DOHH2 (cell line): ENCODE results near the gene IFNG-AS1.

Experiments used
- H3F3A ChIP-seq: fragments of 200-600 bp; sonication (generic), shearing (Covaris generic); 2 replicates; pipeline ENCODE4 v1.6.0; 2016; ENCODE audit warnings: antibody characterized with exemption, mild to moderate bottlenecking; ENCODE audit not compliant: control insufficient read depth, insufficient read depth
- H3K27ac ChIP-seq: fragments of 200-600 bp; sonication (generic); 2 replicates; pipeline ENCODE4 v1.5.1; 2014; ENCODE audit warnings: low read depth, mild to moderate bottlenecking, low read length, moderate library complexity
- H3K27me3 ChIP-seq: fragments of 200-600 bp; sonication (generic); 2 replicates; pipeline ENCODE4 v1.6.1; 2014; ENCODE audit warnings: mild to moderate bottlenecking, low read length, mixed read lengths; ENCODE audit not compliant: control insufficient read depth
- H3K36me3 ChIP-seq: fragments of 200-600 bp; sonication (generic); 2 replicates; pipeline ENCODE4 v1.6.1; 2014; ENCODE audit warnings: mild to moderate bottlenecking, low read length, moderate library complexity, mixed read lengths; ENCODE audit not compliant: control insufficient read depth
- H3K4me1 ChIP-seq: fragments of 200-600 bp; sonication (generic); 2 replicates; pipeline ENCODE4 v1.6.1; 2014; ENCODE audit warnings: mild to moderate bottlenecking, low read length, mixed read lengths; ENCODE audit not compliant: control insufficient read depth
- H3K4me2 ChIP-seq: fragments of 200-600 bp; sonication (generic); 2 replicates; pipeline ENCODE4 v1.6.0; 2014; ENCODE audit warnings: mild to moderate bottlenecking, low read length, moderate library complexity
- H3K4me3 ChIP-seq: fragments of 200-600 bp; sonication (generic); 2 replicates; pipeline ENCODE4 v1.5.1; 2014; ENCODE audit warnings: mild to moderate bottlenecking, low read length, mixed read lengths
- H3K79me2 ChIP-seq: fragments of 200-600 bp; sonication (generic); 2 replicates; pipeline ENCODE4 v1.6.1; 2014; ENCODE audit warnings: mild to moderate bottlenecking, low read length, mixed read lengths; ENCODE audit not compliant: control insufficient read depth
- H3K9me2 ChIP-seq: fragments of 200-600 bp; sonication (generic); replicated peaks from 2 replicates; pipeline ENCODE4 v1.6.1; 2014; ENCODE audit warnings: mild to moderate bottlenecking, low read length, mixed read lengths; ENCODE audit not compliant: control insufficient read depth
- H3K9me3 ChIP-seq: fragments of 200-600 bp; sonication (generic); 2 replicates; pipeline ENCODE4 v1.6.1; 2014; ENCODE audit warnings: antibody characterized with exemption, low read length, mixed read lengths; ENCODE audit not compliant: control insufficient read depth, insufficient read depth
- H4K20me1 ChIP-seq: fragments of 200-600 bp; sonication (generic); 2 replicates; pipeline ENCODE4 v1.6.0; 2014; ENCODE audit warnings: low read depth, mild to moderate bottlenecking, antibody characterized with exemption, low read length, moderate library complexity; ENCODE audit not compliant: control insufficient read depth, insufficient read depth
- EZH2phosphoT487 ChIP-seq: fragments of 200-600 bp; sonication (generic); IDR thresholded peaks from 2 replicates; pipeline ENCODE4 v1.6.1; 2017; ENCODE audit warnings: borderline replicate concordance, mild to moderate bottlenecking, antibody characterized with exemption, low read length, moderate library complexity, mixed read lengths
- TF ChIP-seq, protein P1 (sequence below): fragments of 200-600 bp; sonication (generic); IDR thresholded peaks from one replicate; pipeline ENCODE4 v1.5.1; 2014; ENCODE audit warnings: antibody characterized with exemption, mild to moderate bottlenecking, low read depth, low read length; ENCODE audit not compliant: poor library complexity, severe bottlenecking

The IFNG-AS1 gene

DNA sequence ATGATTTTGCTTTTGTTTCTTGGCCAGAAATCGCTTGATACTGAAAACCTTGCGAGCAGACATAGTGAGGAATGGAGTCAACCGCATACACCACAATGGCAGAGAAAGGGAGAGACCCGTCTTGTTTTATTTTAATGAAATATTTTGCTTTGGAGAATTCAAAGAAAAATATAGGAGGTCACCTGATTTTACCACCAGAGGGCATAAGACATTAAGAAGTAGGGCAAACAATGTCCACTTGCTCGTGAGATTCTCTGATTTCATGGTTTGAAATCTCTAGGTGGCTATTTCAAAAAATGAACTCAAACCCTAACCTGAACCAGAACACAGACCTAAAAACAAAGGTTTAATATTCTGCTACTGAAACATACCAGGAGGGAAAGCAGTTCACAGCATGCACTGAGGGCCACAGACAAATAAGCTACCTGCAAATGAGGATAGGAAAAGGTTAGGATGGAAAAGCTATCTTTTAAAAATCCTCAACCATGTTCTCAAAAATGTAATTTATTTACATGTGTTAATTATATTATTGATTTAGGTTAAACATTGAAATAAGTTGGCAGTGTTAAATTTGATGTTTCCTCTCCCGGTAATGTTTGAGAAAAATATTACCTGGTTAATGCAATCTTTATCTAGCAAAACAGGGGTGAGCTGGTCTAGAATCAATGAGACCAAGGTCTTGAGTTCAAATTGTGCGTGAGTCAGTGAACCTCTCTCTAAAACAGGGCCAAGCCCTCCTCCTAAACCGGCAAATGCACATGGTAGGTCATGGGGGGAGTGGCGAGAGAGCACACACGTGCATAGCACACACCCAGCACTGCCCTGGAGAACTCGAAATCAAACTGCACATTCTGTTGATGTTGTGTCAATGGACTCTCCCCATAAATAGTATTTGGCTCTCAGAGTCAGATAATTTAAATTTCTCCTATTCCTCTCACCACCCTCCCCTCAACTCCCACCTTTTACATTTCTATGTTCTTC is 12.5 kb downstream of the IFNG-AS1 start:
- peaks cover 11% of the 10 kb centered on the region; the same call in 1 of the 2 replicates for H3F3A ChIP-seq

GRCh38 chr12:68003777-68004176 is 14.5 kb downstream of the IFNG-AS1 start:
- Histone ChIP-seq H3F3A (peaks cover 10% of the 10 kb centered on the region; the same call in 1 of the 2 replicates), H3K79me2 (peaks cover 11% of the 10 kb centered on the region), H3K27ac (no peak overlapping the region), H3K9me2 (no peaks in the 10 kb centered on the region), H3K27me3 (no peaks in the 10 kb centered on the region), H4K20me1 (no peaks in the 10 kb centered on the region), H3K4me3 (no peak overlapping the region), H3K9me3 (no peaks in the 10 kb centered on the region), H3K4me2 (no peak overlapping the region), H3K36me3 (peaks cover 78% of the 10 kb centered on the region), H3K4me1 (peaks cover 9% of the 10 kb centered on the region)
- no peak for TF ChIP-seq EZH2phosphoT487
- TF ChIP-seq, protein P1, sequence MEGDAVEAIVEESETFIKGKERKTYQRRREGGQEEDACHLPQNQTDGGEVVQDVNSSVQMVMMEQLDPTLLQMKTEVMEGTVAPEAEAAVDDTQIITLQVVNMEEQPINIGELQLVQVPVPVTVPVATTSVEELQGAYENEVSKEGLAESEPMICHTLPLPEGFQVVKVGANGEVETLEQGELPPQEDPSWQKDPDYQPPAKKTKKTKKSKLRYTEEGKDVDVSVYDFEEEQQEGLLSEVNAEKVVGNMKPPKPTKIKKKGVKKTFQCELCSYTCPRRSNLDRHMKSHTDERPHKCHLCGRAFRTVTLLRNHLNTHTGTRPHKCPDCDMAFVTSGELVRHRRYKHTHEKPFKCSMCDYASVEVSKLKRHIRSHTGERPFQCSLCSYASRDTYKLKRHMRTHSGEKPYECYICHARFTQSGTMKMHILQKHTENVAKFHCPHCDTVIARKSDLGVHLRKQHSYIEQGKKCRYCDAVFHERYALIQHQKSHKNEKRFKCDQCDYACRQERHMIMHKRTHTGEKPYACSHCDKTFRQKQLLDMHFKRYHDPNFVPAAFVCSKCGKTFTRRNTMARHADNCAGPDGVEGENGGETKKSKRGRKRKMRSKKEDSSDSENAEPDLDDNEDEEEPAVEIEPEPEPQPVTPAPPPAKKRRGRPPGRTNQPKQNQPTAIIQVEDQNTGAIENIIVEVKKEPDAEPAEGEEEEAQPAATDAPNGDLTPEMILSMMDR = no peak

More for the DNA sequence above, 12.5 kb downstream of the IFNG-AS1 start:
- H3K36me3 ChIP-seq = peaks cover 79% of the 10 kb centered on the region
- H3K9me2 ChIP-seq = no peaks in the 10 kb centered on the region
- no peaks in the 10 kb centered on the region for H4K20me1 ChIP-seq
- H3K79me2 ChIP-seq = peaks cover 11% of the 10 kb centered on the region
- TF ChIP-seq, protein P1 = peak; percentile 58
- no peak for TF ChIP-seq EZH2phosphoT487
- H3K4me1 ChIP-seq = peaks cover 13% of the 10 kb centered on the region
- no peak overlapping the region for H3K4me2 ChIP-seq
- no peak overlapping the region for H3K4me3 ChIP-seq
- H3K27ac ChIP-seq = no peak overlapping the region
- no peaks in the 10 kb centered on the region for H3K9me3 ChIP-seq
- no peaks in the 10 kb centered on the region for H3K27me3 ChIP-seq

GRCh38 chr12:68007033-68007432 is 17.8 kb downstream of the IFNG-AS1 start:
- Histone ChIP-seq H4K20me1 (peaks cover 1% of the 10 kb centered on the region; the same call in 1 of the 2 replicates), H3K9me2 (no peaks in the 10 kb centered on the region), H3K36me3 (peaks cover 80% of the 10 kb centered on the region), H3K4me1 (peaks cover 22% of the 10 kb centered on the region), H3K4me3 (no peak overlapping the region), H3K27me3 (no peaks in the 10 kb centered on the region), H3K9me3 (no peaks in the 10 kb centered on the region), H3K79me2 (peaks cover 4% of the 10 kb centered on the region; the same call in 1 of the 2 replicates), H3K27ac (no peak overlapping the region), H3K4me2 (no peak overlapping the region), H3F3A (no peaks in the 10 kb centered on the region; the same call in 1 of the 2 replicates)
- TF ChIP-seq, protein P1 = no peak
- TF ChIP-seq EZH2phosphoT487 = no peak
